HEK293 (cell line): ENCODE results near the gene PLD6.

ENCODE experiments used
- ATF2 ChIP-seq: fragments of 450-650 bp; formaldehyde crosslinking; IDR thresholded peaks from 2 replicates; pipeline ENCODE4 v1.5.1; 2016; ENCODE audit warnings: missing biosample characterization, missing genetic modification characterization, low read depth
- HOXC10 ChIP-seq: sonication (generic); formaldehyde crosslinking; IDR thresholded peaks from 2 replicates; pipeline ENCODE4 v1.8.1; 2023; ENCODE audit warnings: mild to moderate bottlenecking, missing genetic modification reagents
- KLF8 ChIP-seq: fragments of 450-650 bp; formaldehyde crosslinking; IDR thresholded peaks from 2 replicates; pipeline ENCODE4 v1.5.1; 2016; ENCODE audit warnings: missing biosample characterization, missing genetic modification characterization
- OVOL3 ChIP-seq: fragments of 450-650 bp; formaldehyde crosslinking; IDR thresholded peaks from 2 replicates; pipeline ENCODE4 v1.5.1; 2016; ENCODE audit warnings: missing biosample characterization, missing genetic modification characterization
- ZFHX2 ChIP-seq: fragments of 450-650 bp; formaldehyde crosslinking; conservative IDR thresholded peaks from 2 replicates; pipeline ENCODE4 v1.5.1; 2016; ENCODE audit warnings: missing biosample characterization, missing genetic modification characterization
- ZIC2 ChIP-seq: fragments of 450-650 bp; formaldehyde crosslinking; IDR thresholded peaks from 2 replicates; pipeline ENCODE4 v1.5.1; 2016; ENCODE audit warnings: missing biosample characterization, missing genetic modification characterization
- ZNF10 ChIP-seq: fragments of 450-650 bp; formaldehyde crosslinking; IDR thresholded peaks from 2 replicates; pipeline ENCODE4 v1.5.1; 2017; ENCODE audit warnings: missing biosample characterization, missing genetic modification characterization
- ZNF24 ChIP-seq: fragments of 450-650 bp; formaldehyde crosslinking; IDR thresholded peaks from 2 replicates; pipeline ENCODE4 v1.5.1; 2016; ENCODE audit warnings: missing biosample characterization, missing genetic modification characterization
- ZNF366 ChIP-seq: fragments of 450-650 bp; formaldehyde crosslinking; conservative IDR thresholded peaks from 2 replicates; pipeline ENCODE4 v1.5.1; 2016; ENCODE audit warnings: missing biosample characterization, missing genetic modification characterization
- ZNF692 ChIP-seq: fragments of 450-650 bp; formaldehyde crosslinking; IDR thresholded peaks from 2 replicates; pipeline ENCODE4 v1.5.1; 2016; ENCODE audit warnings: missing biosample characterization, missing genetic modification characterization
- ZNF791 ChIP-seq: fragments of 450-650 bp; formaldehyde crosslinking; IDR thresholded peaks from 2 replicates; pipeline ENCODE4 v1.5.1; 2016; ENCODE audit warnings: missing biosample characterization, missing genetic modification characterization
- TF ChIP-seq, protein P1 (sequence below): fragments of 450-650 bp; formaldehyde crosslinking; IDR thresholded peaks from 2 replicates; pipeline ENCODE4 v1.5.1; 2016; ENCODE audit warnings: missing biosample characterization, missing genetic modification characterization
- TF ChIP-seq, protein P2 (sequence below): fragments of 450-650 bp; formaldehyde crosslinking; IDR thresholded peaks from 2 replicates; pipeline ENCODE4 v1.5.1; 2016; ENCODE audit warnings: missing biosample characterization, missing genetic modification characterization
- TF ChIP-seq, protein P3 (sequence below): fragments of 450-650 bp; formaldehyde crosslinking; IDR thresholded peaks from 2 replicates; pipeline ENCODE4 v1.5.1; 2017; ENCODE audit warnings: missing biosample characterization, missing genetic modification characterization
- TF ChIP-seq, protein P4 (sequence below): fragments of 450-650 bp; formaldehyde crosslinking; IDR thresholded peaks from 2 replicates; pipeline ENCODE4 v1.5.1; 2016; ENCODE audit warnings: missing biosample characterization, missing genetic modification characterization
- TF ChIP-seq, protein P5 (sequence below): fragments of 450-650 bp; formaldehyde crosslinking; IDR thresholded peaks from 2 replicates; pipeline ENCODE4 v1.5.1; 2016; ENCODE audit warnings: missing biosample characterization, missing genetic modification characterization
- TF ChIP-seq, protein P6 (sequence below): fragments of 450-650 bp; formaldehyde crosslinking; IDR thresholded peaks from 2 replicates; pipeline ENCODE4 v1.5.1; 2016; ENCODE audit warnings: missing biosample characterization, missing genetic modification characterization
- TF ChIP-seq, protein P7 (sequence below): fragments of 450-650 bp; formaldehyde crosslinking; IDR thresholded peaks from 2 replicates; pipeline ENCODE4 v1.5.1; 2016; ENCODE audit warnings: missing biosample characterization, missing genetic modification characterization

Gene PLD6

DNA sequence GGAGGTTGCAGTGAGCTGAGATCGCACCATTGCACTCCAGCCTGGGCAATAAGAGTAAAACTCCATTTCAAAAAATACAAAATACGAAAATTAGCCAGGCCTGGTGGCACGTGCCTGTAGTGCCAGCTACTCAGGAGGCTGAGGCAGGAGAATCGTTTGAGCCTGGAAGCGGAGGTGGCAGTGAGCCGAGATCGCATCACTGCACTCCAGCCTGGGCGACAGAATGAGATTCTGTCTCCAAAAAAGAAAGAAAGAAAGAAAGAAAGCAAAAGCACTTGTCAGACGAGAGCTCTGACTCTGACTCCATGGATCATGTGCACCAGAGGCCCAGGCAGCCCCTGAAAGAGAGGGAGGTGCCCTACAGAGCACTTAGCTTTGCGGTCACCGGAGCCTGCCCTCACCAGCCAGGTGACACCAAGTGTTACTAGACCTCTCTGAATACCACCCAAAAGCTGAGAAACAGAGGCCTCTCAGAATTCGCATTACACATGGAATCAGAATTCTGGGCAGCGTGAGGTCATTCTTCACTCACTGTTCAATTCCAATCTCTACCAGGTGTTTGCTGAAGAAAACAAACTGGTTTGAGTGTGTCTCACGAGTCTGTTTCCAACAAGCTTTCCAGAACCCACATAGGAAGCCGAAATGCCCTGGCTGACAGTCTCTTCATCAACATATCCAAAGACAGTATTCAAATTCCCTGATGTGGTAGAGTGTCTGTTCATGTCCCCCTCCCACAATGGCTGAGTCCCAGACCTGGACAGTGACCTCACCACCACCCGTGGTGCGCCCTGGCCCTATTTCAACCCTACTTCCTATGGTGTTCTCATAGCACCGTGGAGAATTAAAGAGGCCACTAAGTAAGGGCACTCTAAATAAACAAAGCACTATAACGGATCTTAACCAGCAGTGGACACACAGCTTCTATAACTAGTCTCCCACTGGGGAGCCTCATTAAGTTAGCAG, 29.4 kb upstream of the PLD6 start (continued):
- TF ChIP-seq ATF2: peak; percentile 78
- TF ChIP-seq, protein P1, sequence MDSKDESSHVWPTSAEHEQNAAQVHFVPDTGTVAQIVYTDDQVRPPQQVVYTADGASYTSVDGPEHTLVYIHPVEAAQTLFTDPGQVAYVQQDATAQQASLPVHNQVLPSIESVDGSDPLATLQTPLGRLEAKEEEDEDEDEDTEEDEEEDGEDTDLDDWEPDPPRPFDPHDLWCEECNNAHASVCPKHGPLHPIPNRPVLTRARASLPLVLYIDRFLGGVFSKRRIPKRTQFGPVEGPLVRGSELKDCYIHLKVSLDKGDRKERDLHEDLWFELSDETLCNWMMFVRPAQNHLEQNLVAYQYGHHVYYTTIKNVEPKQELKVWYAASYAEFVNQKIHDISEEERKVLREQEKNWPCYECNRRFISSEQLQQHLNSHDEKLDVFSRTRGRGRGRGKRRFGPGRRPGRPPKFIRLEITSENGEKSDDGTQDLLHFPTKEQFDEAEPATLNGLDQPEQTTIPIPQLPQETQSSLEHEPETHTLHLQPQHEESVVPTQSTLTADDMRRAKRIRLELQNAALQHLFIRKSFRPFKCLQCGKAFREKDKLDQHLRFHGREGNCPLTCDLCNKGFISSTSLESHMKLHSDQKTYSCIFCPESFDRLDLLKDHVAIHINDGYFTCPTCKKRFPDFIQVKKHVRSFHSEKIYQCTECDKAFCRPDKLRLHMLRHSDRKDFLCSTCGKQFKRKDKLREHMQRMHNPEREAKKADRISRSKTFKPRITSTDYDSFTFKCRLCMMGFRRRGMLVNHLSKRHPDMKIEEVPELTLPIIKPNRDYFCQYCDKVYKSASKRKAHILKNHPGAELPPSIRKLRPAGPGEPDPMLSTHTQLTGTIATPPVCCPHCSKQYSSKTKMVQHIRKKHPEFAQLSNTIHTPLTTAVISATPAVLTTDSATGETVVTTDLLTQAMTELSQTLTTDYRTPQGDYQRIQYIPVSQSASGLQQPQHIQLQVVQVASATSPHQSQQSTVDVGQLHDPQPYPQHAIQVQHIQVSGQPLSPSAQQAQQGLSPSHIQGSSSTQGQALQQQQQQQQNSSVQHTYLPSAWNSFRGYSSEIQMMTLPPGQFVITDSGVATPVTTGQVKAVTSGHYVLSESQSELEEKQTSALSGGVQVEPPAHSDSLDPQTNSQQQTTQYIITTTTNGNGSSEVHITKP (tag by site-specific recombination): peak; percentile 81
- TF ChIP-seq ZFHX2: no peak
- TF ChIP-seq HOXC10 (CRISPR knock-in tag): no peak
- TF ChIP-seq OVOL3: no peak
- TF ChIP-seq, protein P2, sequence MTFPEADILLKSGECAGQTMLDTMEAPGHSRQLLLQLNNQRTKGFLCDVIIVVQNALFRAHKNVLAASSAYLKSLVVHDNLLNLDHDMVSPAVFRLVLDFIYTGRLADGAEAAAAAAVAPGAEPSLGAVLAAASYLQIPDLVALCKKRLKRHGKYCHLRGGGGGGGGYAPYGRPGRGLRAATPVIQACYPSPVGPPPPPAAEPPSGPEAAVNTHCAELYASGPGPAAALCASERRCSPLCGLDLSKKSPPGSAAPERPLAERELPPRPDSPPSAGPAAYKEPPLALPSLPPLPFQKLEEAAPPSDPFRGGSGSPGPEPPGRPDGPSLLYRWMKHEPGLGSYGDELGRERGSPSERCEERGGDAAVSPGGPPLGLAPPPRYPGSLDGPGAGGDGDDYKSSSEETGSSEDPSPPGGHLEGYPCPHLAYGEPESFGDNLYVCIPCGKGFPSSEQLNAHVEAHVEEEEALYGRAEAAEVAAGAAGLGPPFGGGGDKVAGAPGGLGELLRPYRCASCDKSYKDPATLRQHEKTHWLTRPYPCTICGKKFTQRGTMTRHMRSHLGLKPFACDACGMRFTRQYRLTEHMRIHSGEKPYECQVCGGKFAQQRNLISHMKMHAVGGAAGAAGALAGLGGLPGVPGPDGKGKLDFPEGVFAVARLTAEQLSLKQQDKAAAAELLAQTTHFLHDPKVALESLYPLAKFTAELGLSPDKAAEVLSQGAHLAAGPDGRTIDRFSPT (tag by site-specific recombination): peak; percentile 74; the same call in 1 of the 2 replicates
- TF ChIP-seq ZNF366 (tag by site-specific recombination): 0 out of 2 replicates have a peak, but pooled peaks have one; percentile 38
- TF ChIP-seq ZIC2 (tag by site-specific recombination): peak; percentile 99
- TF ChIP-seq, protein P3, sequence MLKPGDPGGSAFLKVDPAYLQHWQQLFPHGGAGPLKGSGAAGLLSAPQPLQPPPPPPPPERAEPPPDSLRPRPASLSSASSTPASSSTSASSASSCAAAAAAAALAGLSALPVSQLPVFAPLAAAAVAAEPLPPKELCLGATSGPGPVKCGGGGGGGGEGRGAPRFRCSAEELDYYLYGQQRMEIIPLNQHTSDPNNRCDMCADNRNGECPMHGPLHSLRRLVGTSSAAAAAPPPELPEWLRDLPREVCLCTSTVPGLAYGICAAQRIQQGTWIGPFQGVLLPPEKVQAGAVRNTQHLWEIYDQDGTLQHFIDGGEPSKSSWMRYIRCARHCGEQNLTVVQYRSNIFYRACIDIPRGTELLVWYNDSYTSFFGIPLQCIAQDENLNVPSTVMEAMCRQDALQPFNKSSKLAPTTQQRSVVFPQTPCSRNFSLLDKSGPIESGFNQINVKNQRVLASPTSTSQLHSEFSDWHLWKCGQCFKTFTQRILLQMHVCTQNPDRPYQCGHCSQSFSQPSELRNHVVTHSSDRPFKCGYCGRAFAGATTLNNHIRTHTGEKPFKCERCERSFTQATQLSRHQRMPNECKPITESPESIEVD (tag by site-specific recombination): no peak
- TF ChIP-seq, protein P4, sequence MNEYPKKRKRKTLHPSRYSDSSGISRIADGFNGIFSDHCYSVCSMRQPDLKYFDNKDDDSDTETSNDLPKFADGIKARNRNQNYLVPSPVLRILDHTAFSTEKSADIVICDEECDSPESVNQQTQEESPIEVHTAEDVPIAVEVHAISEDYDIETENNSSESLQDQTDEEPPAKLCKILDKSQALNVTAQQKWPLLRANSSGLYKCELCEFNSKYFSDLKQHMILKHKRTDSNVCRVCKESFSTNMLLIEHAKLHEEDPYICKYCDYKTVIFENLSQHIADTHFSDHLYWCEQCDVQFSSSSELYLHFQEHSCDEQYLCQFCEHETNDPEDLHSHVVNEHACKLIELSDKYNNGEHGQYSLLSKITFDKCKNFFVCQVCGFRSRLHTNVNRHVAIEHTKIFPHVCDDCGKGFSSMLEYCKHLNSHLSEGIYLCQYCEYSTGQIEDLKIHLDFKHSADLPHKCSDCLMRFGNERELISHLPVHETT (tag by site-specific recombination): 0 out of 2 replicates have a peak, but pooled peaks have one; percentile 45
- peak; percentile 60; the same call in 1 of the 2 replicates for TF ChIP-seq ZNF24 (tag by site-specific recombination)
- no peak for TF ChIP-seq KLF8
- TF ChIP-seq, protein P5, sequence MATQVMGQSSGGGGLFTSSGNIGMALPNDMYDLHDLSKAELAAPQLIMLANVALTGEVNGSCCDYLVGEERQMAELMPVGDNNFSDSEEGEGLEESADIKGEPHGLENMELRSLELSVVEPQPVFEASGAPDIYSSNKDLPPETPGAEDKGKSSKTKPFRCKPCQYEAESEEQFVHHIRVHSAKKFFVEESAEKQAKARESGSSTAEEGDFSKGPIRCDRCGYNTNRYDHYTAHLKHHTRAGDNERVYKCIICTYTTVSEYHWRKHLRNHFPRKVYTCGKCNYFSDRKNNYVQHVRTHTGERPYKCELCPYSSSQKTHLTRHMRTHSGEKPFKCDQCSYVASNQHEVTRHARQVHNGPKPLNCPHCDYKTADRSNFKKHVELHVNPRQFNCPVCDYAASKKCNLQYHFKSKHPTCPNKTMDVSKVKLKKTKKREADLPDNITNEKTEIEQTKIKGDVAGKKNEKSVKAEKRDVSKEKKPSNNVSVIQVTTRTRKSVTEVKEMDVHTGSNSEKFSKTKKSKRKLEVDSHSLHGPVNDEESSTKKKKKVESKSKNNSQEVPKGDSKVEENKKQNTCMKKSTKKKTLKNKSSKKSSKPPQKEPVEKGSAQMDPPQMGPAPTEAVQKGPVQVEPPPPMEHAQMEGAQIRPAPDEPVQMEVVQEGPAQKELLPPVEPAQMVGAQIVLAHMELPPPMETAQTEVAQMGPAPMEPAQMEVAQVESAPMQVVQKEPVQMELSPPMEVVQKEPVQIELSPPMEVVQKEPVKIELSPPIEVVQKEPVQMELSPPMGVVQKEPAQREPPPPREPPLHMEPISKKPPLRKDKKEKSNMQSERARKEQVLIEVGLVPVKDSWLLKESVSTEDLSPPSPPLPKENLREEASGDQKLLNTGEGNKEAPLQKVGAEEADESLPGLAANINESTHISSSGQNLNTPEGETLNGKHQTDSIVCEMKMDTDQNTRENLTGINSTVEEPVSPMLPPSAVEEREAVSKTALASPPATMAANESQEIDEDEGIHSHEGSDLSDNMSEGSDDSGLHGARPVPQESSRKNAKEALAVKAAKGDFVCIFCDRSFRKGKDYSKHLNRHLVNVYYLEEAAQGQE (tag by site-specific recombination): no peak
- TF ChIP-seq ZNF692 (tag by site-specific recombination): peak; percentile 29; the same call in 1 of the 2 replicates
- TF ChIP-seq ZNF10 (tag by site-specific recombination): no peak
- TF ChIP-seq, protein P6, sequence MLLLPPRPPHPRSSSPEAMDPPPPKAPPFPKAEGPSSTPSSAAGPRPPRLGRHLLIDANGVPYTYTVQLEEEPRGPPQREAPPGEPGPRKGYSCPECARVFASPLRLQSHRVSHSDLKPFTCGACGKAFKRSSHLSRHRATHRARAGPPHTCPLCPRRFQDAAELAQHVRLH: no peak
- no peak for TF ChIP-seq ZNF791 (tag by site-specific recombination)
- TF ChIP-seq, protein P7, sequence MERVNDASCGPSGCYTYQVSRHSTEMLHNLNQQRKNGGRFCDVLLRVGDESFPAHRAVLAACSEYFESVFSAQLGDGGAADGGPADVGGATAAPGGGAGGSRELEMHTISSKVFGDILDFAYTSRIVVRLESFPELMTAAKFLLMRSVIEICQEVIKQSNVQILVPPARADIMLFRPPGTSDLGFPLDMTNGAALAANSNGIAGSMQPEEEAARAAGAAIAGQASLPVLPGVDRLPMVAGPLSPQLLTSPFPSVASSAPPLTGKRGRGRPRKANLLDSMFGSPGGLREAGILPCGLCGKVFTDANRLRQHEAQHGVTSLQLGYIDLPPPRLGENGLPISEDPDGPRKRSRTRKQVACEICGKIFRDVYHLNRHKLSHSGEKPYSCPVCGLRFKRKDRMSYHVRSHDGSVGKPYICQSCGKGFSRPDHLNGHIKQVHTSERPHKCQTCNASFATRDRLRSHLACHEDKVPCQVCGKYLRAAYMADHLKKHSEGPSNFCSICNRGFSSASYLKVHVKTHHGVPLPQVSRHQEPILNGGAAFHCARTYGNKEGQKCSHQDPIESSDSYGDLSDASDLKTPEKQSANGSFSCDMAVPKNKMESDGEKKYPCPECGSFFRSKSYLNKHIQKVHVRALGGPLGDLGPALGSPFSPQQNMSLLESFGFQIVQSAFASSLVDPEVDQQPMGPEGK (tag by site-specific recombination): 0 out of 2 replicates have a peak, but pooled peaks have one; percentile 31
